DMS153 (cell line): Measurements from ENCODE around the gene A4GALT.
A peak's percentile ranks its signal among the peaks of the same experiment; 100 is the strongest.
"Not testable (repeated sequence)": the region's sequence is repeated elsewhere in the genome, so short reads cannot be mapped to it uniquely, and the experiment has no call there.

ENCODE experiments used
- DNase-seq: peaks from one replicate; lab custom pipeline; 2025; lab: John Stamatoyannopoulos, UW

The A4GALT gene

DNA sequence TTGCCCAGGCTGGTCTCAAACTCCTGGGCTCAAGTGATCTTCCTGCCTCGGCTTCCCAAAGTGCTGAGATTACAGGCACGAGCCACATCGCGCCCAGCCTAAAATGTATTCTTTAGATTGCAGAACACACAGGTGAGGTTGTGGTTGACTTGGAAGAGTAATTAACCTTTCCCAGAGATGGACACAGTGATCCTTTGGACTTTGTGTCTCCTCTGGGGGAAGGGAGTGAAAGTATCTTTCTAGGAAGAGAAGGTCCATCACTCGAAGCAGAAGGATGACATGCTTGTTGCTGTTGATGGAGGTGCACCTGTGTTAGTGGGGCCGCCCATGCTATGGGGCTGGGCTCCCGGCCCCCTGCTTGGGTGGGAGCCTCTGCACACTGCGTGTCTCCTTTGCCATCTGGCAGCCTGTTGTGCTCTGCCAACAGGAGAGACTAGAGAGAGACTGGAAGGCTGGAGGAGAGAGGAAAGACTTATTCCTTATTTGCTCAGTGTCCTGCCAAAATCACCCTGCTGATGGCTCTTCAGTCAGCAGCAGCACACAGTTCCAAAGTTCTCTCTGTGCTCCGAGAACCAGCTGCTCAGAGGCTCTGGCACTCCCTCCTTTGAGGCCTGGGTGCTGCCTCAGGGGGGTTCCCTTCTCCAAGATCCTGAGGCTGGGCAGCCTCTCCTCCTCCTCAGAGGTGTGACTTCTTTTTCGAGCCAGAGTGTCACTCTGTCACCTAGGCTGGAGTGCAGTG lies 38.4 kb downstream of the A4GALT start:
- DNase-seq, result no peak

DNA sequence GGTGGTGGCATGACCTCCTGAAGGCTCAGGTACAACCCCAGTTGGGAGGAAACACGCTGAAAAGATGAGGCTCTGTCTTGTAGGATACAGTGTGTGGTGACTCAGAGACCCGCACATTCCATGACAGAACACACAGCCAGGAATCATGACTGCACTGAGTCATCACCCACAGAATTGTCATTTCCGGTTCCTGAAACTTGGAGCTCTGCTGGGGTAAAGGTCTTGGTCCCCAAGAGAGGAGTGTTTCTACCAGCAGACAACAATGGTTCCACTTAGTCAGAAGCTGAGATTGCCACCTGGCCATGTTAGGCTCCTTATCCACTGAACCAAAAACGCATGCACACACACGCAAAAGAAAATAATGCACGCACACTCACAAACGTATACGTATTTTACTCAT lies 40.0 kb downstream of the A4GALT start:
- no peak for DNase-seq

DNA sequence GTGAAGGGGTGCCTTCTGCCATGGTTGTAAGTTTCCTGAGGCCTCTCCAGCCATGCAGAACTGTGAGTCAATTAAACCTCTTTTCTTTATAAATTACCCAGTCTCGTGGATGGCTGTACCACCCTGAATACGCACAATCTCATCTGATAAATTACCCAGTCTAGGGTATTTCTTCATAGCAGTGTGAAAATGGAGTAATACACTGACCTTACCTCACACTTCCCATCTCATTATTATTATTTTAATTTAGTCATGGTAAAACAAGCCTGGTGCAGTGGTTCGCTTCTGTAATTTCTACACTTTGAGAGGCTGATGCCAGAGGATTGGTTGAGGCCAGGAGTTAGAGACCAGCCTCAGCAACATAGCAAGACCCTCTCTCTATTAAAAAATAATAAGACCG lies 41.0 kb downstream of the A4GALT start:
- no peak for DNase-seq

DNA sequence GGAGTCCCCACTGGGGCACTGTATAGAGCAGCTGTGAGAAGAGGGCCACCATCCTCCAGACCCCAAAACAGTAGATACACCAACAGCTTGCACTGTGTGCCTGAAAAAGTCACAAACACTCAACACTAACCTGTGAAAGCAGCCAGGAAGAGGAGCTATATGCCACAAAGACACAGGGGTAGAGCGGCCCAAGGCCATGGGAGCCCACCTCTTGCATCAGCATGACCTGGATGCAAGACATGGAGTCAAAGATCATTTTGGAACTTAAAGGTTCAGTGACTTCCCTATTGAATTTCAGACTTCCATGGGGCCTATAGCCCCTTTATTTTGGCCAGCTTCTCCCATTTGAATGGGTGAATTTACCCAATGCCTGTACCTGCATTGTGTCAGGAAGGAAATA lies 41.8 kb downstream of the A4GALT start:
- DNase-seq, result no peak

DNA sequence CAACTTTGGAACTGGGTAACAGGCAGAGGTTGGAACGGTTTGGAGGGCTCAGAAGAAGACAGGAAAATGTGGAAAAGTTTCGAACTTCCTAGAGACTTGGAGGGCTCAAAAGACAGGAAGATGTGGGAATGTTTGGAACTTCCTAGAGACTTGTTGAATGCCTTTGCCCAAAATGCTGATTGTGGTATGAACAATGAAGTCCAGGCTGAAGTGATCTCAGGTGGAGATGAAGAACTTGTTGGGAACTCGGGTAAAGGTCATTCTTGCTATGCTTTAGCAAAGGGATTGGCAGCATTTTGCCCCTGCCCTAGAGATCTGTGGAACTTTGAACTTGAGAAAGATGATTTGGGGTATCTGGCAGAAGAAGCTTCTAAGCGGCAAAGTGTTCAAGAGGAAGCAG lies 42.7 kb downstream of the A4GALT start:
- not testable (repeated sequence) for DNase-seq

DNA sequence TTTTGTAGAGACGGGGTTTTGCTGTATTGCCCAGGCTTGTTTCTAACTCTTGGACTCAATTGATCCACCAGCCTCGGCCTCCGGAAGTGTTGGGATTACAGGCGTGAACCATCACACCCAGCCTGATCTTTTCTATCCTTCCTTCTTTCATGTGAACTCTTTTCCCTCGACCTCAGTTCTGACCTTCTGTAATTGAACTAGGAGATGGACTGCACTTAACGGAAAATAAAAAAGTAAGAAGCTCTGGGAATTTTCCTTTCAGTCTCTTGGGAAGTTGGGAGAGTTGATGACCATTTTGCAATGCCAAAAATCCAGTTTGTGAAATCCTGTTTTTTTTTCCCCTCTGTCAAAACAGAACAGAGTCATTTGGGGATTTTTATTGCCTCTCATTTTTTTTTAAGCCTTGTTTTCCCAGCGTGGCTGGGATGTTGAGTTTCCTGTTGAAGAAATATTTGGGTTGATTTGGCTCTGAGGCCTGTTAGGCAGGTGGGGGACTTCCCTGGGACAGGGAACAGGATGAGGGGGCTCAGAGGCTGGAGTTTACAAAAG lies 44.5 kb downstream of the A4GALT start:
- DNase-seq, result no peak

DNA sequence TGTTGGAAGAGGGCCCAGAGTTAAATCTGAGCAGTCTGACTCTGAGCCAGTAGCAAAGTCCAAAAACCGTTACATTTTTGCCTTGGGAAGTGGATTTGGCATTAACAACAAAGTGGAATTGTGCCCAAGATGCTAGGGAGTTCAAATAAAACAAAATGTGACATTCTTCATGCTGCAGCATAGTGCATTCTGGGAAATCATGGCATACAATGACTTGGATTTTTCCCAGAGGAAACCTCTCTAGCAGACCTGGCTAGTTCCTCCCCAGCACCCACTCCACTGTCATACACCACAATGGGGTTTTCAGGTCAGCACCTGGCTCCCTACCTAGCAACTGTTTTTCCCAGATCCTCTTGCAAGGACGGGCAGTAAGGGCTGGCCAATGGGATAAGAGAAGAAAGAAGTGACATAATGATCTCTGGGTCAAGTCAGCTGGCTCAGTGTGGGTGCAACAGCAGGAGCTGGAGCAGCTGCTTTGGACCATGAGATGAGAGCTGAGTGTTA lies 46.7 kb downstream of the A4GALT start:
- peak; percentile 60 for DNase-seq

DNA sequence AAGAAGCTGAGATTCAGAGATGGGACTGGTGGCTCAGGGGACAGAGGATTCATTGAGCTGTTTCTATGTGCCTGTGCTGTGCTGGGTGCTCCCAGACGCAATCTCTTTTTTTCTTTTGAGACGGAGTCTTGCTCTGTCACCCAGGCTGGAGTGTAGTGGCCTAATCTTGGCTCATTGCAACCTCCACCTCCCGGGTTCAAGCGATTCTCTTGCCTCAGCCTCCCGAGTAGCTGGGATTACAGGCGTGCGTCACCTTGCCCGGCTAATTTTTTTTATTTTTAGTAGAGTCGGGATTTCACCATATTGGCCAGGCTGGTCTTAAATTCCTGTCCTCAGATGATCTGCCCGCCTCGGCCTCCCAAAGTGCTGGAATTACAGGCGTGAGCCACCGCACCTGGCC lies 47.6 kb downstream of the A4GALT start:
- DNase-seq, result not testable (repeated sequence)

DNA sequence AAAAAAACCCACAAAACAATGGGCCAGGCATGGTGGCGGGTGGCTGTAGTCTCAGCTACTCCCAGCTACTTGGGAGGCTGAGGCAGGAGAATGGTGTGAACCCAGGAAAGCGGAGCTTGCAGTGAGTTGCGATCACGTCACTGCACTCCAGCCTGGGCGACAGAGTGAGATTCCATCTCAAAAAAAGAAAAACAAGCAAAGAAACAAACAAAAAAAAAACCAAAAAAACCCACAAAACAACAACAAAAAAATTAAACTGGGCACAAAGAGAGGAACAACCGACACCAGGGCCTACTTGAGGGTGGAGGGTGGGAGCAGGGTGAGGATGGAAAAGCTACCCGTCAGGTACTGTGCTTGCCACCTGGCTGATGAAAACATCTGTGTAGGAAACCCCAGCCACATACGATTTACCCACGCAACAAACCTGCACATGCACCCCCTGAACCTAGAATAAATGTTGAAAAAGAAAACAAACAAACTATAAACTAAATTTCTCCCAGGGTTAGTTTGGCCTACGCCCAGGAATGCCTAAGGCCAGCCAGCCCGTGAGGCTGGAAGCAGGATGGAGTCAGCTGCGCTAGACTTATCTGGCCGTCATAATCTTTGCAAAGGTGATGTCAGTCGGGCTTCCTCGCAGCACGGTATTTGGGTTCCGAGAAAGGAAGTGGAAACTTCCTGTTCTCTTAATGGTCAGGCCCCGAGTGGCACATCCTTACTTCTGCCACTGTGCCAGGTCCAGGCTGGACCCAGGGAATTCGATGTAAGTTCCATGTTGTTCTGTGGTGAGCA lies 49.6 kb downstream of the A4GALT start:
- no peak for DNase-seq

DNA sequence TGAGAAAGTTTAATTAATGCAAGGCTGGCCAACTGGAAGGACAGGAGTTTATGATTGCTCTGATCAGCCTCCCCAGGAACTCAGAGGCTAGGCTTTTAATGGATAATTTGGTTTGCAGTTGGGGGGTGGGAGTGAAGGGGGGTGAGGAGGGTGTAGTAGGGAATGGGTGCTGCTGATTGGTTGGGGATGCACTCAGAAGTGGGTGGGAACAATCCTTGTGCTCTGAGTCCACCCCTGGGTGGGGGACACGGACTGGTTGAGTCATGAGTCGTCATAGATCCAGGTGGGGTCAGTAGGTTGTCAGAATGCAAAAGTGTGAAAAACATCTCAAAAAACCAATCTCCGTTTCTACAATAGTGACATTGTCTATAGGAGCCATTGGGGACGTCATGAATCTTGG lies 50.6 kb downstream of the A4GALT start:
- no peak for DNase-seq

DNA sequence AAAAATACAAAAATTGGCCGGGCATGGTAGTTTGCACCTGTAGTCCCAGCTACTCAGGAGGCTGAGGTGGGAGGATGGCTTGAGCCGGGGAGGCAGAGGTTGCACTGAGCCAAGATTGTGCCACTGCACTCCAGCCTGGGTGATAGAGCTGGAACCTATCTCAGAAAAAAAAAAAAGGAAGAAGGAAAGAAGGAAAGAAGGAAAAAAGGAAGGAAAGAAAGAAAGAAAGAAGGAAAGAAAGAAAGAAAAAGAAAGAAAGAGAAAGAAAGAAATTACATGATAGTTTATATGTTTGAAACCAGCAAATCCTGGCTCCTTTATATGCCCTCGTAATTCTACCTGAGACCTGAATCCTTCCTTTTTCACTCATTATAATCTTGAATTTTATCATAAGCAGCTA lies 54.3 kb downstream of the A4GALT start:
- DNase-seq, result not testable (repeated sequence)

DNA sequence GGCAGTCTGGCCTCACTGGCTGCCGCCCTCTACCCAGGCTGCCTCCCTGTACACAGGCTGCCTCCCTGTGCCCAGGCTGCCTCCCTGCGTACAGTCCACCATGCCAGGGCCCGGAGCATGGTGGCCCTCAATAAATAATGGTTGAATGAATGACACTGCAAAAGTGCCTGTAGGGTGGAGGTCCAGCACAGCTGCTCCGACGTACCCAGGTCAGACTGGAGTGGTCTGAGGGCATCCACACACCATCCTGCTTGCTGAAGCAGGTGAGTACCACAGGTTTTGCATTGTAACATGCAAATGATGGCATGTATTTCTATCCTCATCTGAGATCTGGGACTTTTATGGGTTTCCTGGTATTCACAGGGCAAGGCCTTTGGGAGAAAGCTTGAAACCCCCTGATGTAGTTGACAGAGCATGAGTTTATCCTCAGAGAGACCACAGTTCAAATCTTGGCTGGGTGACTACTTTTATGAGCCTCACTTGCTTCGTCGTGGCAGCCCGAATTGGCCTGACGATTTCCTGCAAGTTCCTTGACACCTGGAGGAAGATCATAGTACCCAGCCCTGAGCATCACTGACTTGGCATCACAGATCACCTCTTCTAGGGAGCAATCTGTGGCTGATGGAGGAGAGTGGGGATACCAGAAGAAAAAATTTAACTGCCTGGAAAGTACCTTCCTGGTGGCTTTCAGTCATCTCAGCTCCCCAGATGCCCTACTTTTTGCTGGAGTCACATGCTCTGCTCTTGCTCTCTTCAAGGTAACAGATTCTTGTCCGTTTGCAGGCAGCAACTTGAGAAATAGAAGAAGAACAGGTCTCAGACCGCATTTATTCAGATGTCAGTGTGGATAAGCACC lies 55.5 kb downstream of the A4GALT start:
- DNase-seq, result no peak

DNA sequence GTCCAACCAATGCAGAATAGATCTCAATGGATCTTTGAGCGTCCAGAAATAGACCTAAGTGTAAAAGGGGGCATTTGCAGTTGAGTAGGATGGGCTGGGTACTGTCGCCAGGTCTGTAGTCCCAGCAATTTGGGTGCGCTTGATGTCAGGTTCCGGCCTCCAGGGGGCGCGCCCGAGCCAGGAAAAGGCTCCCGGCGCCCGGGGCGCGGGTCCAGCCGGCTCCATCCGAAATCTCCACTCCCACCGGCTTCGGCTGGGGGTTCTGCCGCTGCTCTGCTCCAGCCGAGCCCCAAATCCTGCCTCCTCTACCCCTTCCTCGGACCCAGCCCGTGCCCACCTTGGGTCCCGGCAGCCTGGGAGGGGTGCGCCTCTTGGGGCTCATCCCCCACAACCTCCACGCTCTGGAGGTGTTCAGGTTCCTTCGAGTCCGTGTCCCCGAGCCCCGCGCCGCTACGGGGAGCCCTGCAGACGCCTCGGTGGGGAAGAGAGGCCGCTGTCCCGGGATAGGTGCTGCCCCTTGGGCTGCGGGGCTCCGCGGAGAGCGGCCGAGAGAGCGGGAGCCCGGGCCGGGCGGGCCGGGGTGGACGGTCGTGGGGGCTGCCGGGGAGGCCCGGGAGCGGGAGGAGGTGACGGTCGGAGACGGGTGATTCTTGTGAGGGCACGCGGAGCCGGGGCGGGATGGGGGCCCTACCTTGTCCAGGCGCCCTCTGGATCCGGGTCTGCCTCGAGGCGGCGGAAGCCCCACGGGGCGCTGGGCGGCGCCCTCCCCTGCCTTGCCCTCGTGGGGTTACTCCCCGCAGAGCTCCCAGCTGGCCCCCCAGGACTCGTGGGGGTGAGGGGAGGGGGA lies 58.5 kb downstream of the A4GALT start:
- DNase-seq, result peak; percentile 51

DNA sequence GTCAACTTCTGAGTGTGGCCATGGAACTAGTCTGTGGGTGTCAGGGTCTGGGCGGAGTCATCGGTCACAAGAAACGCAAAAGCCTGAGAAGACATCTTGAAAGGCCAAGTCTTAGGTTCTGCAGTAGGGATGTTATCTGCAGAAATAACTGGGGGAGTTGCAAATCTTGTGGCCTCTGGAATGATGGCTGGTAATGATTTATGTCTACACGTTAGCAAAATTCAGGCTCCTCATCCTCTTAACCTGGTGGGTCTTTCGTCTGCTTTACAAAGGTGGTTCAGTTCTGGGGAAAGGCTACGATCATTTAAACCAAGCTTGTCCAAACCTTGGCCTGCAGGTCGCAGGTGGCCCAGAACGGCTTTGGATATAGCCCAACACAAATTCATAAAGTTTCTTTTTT lies 64.1 kb downstream of the A4GALT start:
- no peak for DNase-seq

DNA sequence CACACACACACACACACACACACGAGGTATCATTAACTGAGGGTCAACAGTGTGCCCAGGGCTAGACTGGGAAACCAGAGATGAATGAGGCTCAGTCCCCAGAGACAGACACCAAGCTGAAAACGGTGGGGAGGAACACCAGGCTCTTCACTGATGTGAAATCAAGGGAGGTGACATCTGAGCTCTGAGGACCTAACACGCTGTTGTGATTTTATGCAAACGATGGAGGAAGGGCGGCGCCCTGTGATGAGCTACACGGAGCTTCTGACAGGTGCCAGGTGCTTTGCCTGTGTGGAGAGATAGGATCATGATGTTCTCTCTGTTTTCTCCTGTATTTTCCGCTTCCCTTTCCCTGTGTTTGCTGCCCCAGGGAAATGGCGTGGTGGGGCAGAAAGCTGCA lies 65.0 kb downstream of the A4GALT start:
- peak; percentile 97 for DNase-seq

DNA sequence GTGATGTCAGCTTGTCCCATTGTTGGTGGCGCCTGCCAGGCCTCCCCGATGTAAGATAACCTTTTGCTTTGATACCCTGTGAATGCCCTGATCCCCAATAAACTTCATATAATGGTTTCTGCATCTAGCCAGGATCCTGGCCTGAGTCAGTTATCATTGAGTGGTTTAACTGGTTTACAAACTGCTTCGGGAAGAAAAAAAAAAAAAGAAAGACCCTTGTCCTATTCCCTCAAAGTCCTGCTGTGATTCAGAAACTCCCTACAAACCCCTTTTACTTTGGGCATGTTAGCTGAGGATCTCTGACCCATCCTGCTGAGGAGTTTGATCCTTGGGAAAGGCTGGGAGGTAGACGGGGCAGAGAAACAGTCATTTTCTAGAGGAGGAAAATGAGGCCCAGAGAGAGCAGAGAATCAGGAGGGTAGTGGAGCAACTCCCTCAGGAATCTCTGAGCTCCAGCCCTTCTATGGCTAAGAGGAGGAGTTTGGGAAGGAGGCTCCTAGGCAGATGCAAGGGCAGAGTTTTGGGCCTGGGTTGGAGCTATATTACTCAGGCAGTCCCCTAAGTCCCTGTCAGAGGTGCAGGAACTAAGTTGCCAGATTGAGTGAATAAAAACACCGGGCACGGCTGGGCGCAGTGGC lies 66.1 kb downstream of the A4GALT start:
- no peak for DNase-seq

DNA sequence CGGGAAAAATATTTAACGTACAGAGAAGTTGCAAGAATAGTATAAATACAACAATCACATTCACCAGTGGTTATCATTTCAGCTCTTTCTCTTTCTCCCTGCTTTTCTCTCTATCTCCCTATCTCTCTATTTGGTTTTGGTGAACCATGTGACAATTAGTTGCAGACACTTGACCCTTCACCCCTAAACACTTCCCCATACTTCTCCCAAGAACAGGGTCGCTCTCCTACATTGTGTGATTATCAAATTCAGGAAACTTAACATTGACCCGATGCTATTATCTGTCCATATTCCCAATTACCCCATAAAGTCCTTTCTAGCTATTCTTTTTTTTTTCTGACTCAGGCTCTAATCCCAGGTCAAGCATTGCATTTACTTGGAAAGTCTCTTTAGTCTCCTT lies 66.7 kb downstream of the A4GALT start:
- no peak for DNase-seq

DNA sequence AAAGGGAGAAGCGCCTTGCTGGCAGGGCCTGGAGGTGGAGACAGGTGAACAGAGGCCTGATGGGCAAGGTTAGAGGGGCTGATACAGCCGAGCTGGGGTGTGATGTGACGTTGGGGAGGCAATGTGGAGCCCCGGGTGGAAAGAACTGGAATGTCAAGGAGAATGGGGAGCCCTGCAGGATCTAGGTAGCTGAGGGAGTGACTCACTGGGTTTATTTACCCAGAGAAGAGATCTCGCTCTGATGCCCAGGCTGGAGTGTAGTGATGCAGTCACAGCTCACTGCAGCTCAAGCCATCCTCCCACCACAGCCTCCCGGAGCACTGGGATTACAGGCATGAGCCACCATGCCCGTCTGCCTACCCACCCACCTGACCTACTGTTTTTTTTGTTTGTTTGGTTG lies 69.5 kb downstream of the A4GALT start:
- no peak for DNase-seq

DNA sequence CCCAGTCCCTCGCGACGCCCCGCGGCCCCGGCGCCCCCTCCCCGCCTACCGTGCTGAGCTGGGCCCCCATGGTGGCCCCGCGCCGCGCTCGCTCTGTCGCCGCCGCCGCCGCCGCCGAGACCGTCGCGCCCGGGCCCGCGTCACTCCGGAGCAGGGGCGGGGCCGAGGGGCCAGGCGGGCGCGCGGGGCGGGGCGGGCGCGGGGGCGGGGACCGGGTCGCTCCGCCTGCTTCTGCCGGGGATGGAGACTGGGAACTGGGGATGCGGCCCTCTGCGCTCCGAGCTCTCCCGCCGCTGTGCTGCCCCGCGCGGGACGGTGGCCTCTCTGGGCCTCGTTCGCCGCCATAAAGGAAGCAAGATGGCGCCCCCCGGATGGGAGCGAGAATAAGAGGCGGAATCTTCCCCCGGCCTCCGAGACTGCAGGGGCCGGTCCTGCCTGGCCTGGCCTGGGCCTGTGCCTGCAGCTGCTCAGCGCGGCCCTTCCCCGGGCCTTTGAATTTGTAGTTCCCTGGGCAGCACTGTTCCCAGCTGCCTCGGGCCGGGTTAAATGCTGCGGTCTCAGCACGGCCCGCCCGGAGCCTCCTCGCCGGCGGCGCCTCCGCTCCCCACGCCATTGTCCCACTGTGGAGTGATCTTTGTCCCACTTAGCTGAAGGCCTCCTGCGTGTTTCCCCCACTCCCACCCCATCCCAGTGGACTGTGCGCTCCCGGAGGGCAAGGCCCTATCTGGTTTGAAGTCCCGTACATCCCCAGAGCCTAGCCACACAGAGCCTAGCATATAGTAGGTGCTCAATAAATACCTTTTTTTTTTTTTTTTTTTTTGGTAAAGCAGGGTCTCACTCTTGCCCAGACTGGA lies 71.2 kb downstream of the A4GALT start, which contains the start of gene CYB5R3:
TSS of gene CYB5R3 (minus strand) at position 147 of the 854 bp plus-strand sequence. CDS start at position 70, 77 bp downstream.
- peak; percentile 37 for DNase-seq
